GM19023 (cell line): Measurements from ENCODE around the gene CDC42BPA.
"Not testable (repeated sequence)": the region's sequence is repeated elsewhere in the genome, so short reads cannot be mapped to it uniquely, and the experiment has no call there.

ENCODE experiments used
- ATAC-seq: cut with Tn5 transposase; IDR thresholded peaks from one replicate; pipeline ENCODE4 v1.9.1; 2021; ENCODE audit warnings: mild to moderate bottlenecking, moderate library complexity; ENCODE audit not compliant: unreplicated experiment

CDC42BPA gene

GRCh38 chr1:227265891-227266290 lies 52.4 kb downstream of the CDC42BPA start:
- no peak for ATAC-seq

GRCh38 chr1:227263869-227264268 lies 54.4 kb downstream of the CDC42BPA start:
- ATAC-seq = no peak

- ATAC-seq = no peak
Measured at GRCh38 chr1:227261501-227261900, 56.8 kb downstream of the CDC42BPA start.

GRCh38 chr1:227260433-227260832 lies 57.9 kb downstream of the CDC42BPA start:
- ATAC-seq = no peak

GRCh38 chr1:227257964-227258363 lies 60.3 kb downstream of the CDC42BPA start:
- ATAC-seq = no peak

GRCh38 chr1:227255086-227255732 lies 63.1 kb downstream of the CDC42BPA start:
- no peak for ATAC-seq

GRCh38 chr1:227253065-227253464 lies 65.2 kb downstream of the CDC42BPA start:
- ATAC-seq = no peak

- ATAC-seq = no peak
Measured at GRCh38 chr1:227245613-227246320, 72.5 kb downstream of the CDC42BPA start.

- no peak for ATAC-seq
Measured at GRCh38 chr1:227244339-227245118, 73.8 kb downstream of the CDC42BPA start.

GRCh38 chr1:227242811-227243682 lies 75.2 kb downstream of the CDC42BPA start:
- no peak for ATAC-seq

- ATAC-seq = no peak
Measured at GRCh38 chr1:227240983-227241382, 77.3 kb downstream of the CDC42BPA start.

GRCh38 chr1:227234998-227235405 lies 83.3 kb downstream of the CDC42BPA start:
- ATAC-seq = no peak

GRCh38 chr1:227231128-227231527 lies 87.2 kb downstream of the CDC42BPA start:
- ATAC-seq = not testable (repeated sequence)

GRCh38 chr1:227228201-227228600 lies 90.1 kb downstream of the CDC42BPA start:
- ATAC-seq = no peak

GRCh38 chr1:227227761-227228160 lies 90.5 kb downstream of the CDC42BPA start:
- no peak for ATAC-seq

GRCh38 chr1:227225715-227226346 lies 92.5 kb downstream of the CDC42BPA start:
- ATAC-seq = no peak

- ATAC-seq = no peak
Measured at GRCh38 chr1:227223171-227223806, 95.0 kb downstream of the CDC42BPA start.

GRCh38 chr1:227219715-227220292 lies 98.5 kb downstream of the CDC42BPA start:
- no peak for ATAC-seq

GRCh38 chr1:227218870-227219573 lies 99.3 kb downstream of the CDC42BPA start:
- ATAC-seq = no peak
